Stimulated activated CD4-positive, alpha-beta T cell treated with anti-CD3 and anti-CD28 coated beads, TNF-alpha, amount 100 ng/mL, for 1 hour (primary cell): ENCODE measurements around the gene SF3B6.
A peak's percentile ranks its signal among the peaks of the same experiment; 100 is the strongest.
"Not testable (repeated sequence)": the region's sequence is repeated elsewhere in the genome, so short reads cannot be mapped to it uniquely, and the experiment has no call there.

Experiments
- DNase-seq, 3 donors: peaks; one replicate each; pipeline ENCODE4 v3.0.0-alpha.2; 2020; ENCODE audit warnings: low read depth in 3 of 3, low spot score in 1 of 3

SF3B6 gene

DNA sequence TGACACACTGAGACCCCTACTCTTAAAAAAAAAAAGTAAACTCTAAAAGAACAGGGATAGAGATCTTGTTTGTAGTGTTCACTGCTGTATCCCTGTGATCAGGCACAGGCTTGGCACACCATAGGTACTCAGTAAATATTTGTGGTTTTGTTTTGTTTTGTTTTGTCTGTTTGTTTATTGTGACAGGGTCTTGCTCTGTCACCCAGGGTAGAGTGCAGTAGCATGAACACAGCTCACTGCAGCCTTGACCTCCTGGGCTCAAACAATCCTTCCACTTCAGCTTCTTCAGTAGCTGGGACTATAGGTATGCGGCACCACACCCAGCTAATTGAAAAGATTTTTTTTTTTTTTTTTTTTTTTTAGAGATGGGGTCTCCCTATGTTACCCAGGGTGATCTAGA, 23.2 kb downstream of the SF3B6 start:
- no peak for DNase-seq

DNA sequence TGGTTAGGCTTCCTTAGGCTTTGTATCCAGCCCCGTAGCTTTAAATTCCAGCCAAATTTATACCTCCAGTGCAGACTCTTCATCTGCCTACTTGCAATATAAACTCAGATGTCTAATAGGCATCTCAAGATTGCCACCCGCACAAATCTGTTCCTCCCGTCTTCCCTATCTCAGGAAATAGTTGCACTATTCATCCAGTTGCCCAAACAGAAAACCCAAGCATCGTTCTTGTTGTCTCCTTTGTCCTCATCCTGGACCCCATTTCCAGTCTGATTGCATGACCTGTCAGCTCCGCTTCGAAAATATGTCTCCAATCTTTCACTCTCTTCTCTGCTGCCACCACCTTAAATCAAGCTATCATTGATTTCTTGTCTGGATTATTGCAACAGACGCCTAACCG, 24.3 kb downstream of the SF3B6 start:
- no peak for DNase-seq

DNA sequence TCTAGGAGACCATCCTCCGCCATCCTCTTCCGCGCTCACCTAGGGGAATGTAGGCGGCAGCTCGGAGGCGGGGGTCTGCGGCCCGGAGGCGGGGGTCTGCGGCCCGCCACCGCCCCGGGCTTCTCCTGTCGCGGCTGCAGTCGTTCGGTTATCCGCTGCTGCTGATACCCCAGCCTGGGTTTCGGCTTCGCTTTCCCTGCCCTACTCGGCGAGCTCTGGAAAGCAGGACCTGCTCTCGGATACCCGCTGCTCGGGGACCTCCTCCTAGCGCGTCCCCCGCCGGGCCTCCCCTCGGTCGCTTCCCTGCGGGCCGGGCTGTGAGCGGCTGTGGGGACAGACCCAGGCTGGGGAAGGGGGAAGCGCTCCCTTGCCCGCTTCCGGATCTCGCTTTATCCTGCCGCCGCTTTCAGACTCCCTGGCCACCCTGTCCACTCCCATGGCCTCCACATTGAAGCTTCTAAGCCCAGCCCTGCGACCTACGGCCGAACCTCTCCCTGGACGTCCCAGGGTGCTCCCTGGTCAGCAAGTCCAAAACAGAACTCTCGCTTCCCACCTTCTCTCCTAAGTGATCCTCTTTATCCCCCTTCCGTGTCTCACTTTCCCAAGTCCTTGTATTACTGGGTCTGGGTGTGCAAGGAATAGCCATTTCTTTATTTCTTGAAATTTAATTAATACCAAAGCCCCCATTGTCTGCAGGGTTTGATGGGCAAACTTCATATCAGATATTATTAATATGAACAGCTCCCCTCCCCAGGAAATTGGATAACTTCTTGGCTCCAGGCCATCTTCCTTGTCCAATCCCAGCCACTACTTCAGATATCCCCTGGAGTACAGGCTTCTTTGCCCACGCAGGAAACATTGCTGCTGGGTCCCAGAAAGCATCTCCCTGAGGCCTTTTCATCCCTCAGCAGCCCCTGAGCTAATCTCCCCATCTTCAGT, 25.8 kb downstream of the SF3B6 start:
- peak in 1 of 3 donors; percentile 1 for DNase-seq

DNA sequence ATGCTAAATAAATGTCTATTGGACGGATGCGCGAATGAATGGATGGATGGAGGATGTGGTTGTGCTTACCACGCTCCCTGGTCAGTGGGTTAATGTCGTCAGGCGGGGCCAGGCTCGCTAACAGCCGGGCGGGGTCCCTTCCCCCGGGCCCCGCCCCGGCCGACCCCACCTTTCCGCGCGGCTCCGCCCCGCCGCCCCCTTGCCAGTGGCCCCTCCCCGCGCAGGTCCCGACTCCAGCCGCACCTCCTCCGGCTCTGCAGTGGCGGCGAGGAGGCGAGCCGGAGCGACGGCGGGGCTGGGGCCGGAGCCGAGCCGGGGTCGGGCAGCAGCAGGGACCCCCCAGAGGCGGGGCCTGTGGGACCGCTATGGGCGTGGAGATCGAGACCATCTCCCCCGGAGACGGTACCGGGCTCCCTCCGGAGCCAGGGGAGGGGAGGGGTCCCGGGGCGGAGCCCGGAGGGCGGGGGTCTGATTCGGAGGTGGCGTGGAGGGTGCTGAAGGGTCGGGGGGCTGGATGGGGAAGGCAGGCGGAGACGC, 26.6 kb downstream of the SF3B6 start, which contains the start of gene FKBP1B:
TSS of gene FKBP1B (plus strand) at position 257 of the 537 bp plus-strand sequence. CDS start at position 366, 109 bp downstream.
- DNase-seq, result peak in 2 of 3 donors; percentile 10 to 25

DNA sequence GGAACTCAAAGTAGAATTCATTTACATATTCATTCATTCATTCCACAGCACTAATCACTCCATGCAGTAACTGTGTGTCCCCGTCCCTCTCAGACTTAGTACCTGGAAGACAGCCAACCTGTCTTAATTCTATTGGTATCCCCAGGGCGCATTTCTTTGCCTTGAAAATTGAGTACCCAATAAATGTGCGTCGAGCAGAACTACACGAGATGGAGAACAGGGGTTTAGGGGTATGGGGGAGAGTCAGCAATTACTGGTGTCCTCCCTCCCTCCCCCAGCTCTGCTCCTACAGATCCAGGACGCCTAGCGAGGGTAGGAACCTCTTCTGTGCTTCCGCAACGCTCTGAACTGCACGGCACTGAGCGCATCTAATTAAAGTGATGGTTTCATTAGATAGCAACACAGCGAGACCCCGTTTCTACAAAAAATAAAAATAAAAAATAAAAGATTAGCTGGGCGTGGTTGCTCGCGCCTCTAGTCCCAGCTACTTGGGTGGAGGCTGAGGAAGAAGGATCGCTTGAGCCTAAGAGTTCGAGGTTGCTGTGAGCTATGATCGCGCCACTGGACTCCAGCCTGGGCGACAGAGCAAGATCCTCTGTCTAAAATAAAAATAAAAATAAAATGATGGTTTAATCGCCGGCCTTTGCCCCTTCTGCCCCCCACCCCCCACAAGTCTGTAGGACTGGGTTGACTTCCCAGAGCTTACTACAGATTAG, 27.2 kb downstream of the SF3B6 start:
- DNase-seq, result no peak

DNA sequence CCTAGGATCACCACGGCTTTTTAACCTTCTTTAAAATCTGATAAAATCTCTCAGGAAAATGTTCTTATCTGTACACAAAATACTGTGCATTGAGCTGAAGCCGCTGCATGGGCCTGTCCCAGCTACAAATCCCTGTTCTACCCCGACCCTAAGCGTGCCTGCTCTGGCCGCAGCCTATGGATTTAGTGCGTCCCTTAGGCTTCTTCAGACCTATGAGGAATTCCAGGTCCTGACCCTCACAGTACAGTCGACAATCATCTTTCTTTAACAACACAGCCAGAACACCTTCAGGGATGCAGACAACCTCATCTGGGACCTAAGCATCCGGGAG, 28.5 kb downstream of the SF3B6 start:
- DNase-seq, result no peak

DNA sequence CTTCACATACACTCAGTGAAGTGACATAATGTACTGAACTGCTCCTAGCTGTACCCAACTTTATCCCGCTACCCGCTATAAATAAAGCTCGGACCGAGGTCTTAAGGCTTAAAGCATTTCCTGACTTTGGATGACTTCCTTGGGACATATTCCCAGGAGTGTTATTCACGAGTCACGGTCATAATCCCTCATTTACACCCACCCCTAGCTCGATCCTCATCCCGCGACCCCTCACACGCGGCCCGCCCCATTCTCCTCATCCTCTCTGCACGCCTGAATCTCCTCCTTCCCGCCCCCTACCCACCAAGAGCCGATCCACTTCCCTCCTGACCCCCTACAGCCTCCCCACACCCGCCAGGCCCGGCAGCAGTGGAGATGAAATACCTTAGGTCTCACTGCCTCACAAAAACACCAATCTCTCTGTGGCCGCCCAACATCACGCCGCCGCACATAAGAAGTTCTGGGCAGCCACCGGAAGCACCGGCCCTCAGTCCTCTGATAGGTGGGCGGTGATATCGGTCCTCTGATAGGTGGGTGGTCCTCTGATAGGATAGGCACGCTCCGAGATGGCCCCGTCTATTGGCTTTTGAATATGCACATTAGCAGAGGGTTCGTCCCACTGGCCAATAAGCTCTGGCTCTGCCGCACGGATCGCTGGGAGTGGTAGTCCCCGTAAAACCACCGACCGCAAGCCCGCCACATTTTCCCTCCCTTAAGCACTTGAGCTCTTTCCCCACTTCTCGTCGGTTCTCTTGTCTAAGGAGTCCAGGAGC, 29.0 kb downstream of the SF3B6 start, which contains the start of gene WDCP:
TSS of gene WDCP (minus strand) at position 462 of the 773 bp plus-strand sequence. CDS start 7,897 bp downstream, outside the sequence.
- peak; percentile 70 to 85 (median 82) for DNase-seq

DNA sequence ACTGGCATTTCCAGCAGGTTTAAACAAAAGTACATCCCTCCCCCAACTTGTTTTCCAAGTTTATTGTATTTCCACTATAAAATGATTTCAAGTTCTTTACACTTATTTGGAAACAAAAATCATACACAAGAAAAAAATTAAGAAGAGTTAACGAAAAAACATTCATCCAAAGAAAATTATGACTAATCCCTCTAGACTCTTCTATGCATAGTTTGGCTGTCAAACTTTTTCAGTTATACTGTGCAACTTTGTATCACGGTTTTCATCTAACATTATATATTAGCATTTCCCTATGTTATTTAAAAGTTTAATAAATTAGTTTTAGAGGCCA, 29.6 kb downstream of the SF3B6 start:
- no peak for DNase-seq

DNA sequence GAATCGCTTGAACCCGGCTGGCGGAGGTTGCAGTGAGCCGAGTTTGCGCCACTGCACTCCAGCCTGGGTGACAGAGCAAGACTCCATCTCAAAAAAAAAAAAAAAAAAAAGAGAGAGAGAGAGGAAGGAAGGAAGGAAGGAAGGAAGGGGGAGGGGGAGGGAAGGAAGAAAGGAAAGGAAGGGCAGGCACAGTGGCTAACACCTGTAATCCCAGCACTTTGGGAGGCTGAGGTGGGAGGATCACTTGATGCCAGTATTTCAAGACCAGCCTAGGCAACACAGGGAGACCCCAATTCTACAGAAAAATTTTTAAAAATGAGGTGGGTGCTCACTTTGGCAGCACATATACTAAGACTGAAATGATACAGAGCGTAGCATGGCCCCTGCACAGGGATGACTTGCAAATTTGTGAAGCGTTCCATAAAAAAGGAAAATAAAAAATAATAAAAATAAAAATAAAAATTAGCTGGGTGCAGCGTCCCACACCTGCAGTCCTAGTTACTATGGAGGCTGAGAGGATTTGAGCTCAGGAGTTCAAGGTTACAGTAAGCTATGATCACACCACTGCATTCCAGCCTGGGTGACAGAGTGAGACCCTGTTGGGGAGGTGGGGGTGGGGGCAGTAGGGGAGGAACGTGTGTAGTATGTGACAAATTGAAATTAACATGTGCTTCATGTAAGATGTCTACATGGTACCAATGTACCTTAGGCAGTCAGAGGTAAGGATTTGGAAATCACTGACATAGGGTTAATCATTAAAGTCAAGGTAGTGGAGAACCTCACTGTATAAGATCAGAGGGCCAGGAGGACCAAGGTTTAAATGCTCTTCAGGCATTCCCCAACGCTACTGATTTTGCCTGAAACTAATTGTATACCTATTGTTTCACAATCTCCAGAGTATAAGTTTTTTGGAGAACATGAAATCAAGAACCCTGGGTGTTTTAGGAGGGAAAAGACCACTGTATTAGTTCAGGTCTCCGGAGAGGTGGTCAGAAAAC, 30.3 kb downstream of the SF3B6 start:
- no peak for DNase-seq

DNA sequence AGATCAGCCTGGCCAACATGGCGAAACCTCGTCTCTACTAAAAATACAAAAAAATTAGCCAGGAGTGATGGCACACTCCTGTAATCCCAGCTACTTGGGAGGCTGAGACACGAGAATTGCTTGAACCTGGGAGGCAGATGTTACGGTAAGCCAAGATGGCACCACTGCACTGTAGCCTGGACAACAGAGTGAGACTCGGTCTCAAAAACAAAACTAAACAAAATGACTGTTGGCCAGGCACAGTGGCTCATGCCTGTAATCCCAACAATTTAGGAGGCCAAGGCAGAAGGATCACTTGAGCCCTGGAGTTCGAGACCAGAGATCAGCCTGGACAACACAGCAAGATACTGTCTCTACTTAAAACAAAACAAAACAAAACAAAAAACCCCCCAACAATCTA, 33.0 kb downstream of the SF3B6 start:
- DNase-seq, result not testable (repeated sequence)

DNA sequence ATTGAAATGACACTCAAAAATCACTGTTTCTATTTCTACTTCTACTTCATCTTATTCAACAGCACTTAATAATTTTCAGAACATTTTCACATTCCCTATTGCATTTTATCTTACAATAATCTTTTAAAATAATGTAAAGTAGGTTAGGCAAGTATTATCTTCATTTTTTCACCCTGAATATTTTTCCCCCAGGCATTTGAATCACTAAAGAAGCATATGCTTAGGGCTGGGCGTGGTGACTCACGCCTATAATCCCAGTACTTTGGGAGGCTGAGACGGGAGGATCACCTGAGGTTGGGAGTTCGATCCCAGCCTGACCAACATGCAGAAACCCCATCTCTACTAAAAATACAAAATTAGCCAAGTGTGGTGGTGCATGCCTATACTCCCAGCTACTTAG, 35.6 kb downstream of the SF3B6 start:
- no peak for DNase-seq

DNA sequence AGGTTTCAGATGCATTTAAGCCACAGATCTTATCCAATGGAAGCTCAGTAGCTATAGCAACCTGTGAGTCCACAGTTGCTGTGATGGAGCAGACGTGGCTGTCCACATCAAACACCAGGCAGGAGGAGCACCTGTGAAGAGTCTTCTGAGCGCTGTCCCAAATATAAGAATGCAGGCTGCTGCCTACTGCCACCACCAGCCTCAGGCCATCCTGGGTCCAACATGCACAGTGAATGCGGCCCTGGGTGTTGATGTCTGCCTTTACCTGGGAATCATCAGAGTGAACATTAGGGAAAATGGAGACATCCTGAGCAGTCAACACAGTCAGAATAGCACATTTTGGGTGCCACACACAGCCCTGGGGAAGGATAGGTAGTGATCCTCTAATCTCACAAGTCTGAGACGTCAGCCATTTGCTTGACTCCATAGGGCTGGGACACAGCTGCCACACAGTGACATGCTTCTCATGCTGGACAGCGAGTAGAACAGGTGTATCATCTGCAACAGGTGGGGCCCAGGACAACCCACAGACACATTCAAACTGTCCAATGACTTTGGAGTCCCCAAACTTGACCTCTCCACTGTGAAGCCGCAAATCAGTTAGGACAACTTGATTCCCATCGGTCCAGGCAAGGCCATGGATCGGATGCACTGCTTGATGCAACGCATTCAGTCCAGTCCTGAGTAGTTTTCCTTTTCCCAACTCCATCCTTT, 37.2 kb downstream of the SF3B6 start:
- DNase-seq, result no peak

DNA sequence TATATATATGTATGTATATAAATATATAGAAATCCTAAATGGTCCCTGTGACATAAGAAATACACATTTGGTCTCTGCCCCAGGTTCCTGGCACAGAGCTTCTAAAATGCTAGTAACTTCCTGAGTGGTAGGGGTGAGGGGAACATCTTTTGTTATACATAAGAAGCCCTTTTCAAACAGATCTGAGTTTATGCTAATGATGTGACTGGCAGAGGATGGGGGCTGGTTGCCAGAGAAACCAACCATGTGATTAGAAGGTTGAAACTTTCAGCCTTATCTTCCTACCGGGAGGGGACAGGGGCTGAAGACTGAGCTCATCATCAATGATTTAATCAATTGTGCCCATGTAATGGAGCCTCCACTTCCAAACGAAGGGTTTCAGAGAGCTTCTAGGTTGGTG, 49.9 kb downstream of the SF3B6 start:
- no peak for DNase-seq

DNA sequence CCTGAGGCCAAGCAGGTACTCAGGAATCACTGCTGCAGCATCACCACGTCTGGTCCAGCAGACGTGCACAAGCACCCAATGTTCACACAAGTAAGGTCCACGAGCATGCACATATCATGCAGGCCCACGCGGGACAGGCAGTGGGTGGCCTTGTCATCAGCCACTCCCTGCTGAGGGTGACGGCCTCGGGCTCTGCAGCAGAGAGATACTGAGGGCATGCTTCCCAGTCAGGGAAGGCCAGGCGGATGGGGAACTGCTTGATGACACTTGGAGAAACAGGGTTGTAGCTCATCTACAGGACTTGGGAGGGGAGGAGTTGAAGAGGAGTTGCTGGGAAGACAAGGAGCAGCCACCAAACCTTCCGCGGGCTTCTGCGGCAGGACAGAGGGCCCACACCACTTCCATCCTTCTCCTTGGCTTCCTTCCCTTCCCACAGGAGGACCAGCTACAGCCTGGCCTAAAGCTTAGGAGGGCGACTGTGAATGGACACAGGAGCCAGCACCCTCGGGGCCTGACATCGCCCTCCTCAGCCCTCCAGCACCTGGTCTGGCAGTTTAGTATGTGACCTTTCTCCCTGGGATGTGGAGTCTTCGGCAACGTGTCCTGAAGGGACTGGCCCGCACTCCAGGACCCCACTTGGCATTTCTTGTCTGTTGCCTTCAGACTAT, 51.0 kb downstream of the SF3B6 start:
- DNase-seq, result no peak

DNA sequence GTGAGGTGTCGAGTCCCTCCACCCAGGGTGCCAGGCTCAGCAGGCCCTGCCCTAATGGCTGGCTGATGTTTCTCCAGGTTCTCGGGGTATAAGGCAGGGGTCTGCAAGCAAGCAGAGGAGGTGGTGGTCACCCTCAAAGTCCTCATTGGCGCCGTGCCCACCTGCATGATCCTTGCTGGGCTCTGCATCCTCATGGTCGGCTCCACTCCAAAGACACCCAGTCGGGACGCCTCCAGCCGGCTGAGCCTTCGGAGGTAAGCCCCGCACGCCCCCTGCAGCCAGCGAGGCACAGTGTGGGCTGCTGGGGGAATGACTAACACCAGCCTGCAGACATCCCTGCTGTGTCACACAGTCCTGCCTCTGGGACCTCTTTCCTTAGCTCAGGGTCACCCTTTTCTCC, 52.1 kb downstream of the SF3B6 start:
- DNase-seq, result no peak

DNA sequence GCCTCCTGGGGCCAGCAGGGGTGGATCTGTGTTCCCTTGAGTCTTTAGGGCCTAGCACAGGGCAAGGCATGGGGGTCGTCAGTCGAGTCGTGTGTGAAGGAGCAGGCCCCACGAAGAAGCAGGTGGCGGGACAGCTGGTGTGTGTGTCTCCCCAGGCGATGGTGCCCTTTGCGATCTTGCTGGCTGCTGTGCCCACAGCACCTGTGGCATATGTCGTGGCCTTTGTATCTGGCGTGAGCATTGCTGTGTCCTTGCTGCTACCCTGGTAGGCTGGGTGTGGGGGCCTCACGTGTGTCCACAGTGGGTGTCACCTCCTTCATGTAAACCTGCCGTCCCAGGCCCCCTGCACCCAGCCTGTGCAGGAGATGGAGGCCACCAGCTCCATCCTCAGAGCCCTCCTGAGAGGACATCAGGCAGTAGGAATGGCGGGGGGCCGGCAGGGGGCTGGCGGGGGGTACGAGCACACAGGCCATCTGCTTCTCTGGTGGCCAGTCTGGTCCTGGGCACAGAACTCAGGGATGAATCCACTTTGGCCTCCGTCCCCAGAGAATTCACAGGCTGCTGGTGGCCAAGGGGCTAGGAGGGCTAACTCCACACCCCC, 53.1 kb downstream of the SF3B6 start:
- DNase-seq, result no peak

DNA sequence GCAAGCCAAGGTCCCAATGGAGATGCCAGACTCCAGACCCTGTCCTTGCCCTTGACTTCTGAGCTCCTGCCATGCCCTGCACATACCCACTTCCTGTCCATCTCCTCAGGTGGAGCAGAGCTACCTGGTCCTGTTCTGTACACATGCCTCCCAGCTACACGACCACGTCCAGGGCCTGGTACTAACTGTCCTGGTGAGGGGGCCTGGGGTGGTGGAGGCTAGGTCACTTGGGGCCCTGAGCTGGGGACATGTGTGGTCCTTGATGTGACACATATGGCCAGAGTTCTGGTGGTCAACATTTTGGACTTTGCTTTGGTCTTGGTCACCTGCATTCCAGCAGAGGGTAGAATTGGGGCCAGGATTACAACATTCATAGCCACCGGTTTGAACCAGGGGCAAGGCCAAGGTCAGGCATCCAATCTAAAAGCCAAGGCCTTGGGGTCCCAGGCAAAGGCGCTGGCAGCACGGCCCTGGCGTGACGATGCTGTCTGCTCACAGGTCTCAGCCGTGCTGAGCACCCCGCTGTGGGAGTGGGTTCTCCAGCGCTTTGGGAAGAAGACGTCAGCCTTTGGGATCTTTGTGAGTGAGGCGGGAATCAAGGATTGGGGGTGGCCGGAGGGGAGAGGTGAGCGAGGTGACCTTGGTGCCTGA, 53.7 kb downstream of the SF3B6 start:
- no peak for DNase-seq
